Stimulated activated CD4-positive, alpha-beta T cell treated with anti-CD3 and anti-CD28 coated beads, Interleukin-4, amount 100 ng/mL, for 4 hours (primary cell): ENCODE measurements around the gene MBNL3.
"Not testable (repeated sequence)": the region's sequence is repeated elsewhere in the genome, so short reads cannot be mapped to it uniquely, and the experiment has no call there.

Experiments
- DNase-seq, 2 experiments: peaks; one replicate each; pipeline ENCODE4 v3.0.0-alpha.2; 2020

MBNL3 gene

DNA sequence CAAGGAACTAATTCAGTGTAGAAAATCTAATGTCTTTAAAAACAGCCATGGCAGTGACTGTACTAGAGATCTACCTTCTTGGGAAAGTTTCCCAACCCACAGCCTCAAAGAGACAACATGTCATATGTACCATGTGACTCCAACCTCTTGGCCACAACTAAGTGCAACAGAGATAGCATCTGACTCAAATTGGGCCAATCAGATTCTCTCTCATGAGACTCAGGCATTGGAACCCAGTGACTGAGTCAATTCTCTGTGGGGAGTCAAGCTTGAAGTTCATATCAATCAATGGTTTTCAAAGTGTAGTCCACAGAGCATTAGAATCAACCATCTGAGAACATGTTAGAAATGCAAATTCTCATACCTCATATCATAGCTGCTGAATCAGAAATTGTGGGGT is 123.3 kb downstream of the MBNL3 start:
- DNase-seq, result no peak

DNA sequence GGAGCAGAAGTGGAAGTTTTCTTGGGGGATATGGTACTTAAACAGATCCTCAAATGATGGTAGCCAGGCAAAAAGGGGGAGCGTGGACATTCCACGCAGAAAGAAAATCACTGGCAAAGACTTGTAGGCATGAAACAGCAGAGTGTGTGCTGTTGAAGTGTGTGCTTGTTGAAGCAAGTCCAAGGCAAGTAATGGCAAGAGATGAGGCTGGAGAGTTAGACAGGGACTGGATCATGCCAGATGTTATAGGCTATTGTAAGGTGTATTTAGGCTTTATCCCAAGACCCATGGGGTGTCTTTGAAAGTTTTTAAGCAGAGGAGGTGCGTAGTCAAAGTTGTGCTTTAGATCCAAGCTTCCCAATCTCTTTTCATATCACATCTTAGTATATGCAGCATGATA is 124.5 kb downstream of the MBNL3 start:
- no peak for DNase-seq

DNA sequence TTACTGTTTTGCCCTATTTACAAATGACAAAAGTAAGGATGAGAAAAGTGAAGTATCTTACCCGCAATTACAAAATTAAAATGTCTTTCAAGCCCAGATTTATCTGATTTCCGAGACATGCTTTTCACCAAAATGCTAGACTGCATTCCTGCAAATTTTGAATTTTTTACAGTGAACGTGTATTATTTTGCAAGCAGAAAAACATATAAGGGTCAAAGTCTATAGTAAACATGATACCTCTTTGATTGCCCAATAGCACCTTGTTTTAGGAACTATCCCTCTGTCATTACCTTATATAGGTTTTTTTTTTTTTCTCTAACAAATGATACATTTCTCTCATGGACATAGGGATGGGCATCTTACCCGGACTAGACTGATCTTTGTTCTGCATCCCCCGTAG is 135.4 kb downstream of the MBNL3 start:
- DNase-seq, result no peak

DNA sequence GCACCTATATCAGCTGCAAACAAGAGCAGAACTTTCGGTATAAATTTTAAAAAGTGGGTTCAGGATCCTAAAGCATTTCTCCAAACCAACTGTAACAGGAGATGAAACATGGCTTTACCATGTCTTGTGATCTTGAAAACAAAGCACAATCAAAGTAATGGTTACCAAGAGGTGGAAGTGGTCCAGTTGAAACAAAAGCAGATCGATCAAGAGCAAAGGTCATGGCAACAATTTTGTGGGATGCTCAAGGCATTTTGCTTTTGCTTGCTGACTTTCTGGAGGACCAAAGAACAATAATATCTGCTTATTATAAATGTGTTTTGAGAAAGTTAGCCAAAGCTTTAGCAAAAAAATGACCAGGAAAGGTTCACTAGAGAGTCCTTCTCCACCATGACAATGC is 152.7 kb downstream of the MBNL3 start:
- no peak for DNase-seq

DNA sequence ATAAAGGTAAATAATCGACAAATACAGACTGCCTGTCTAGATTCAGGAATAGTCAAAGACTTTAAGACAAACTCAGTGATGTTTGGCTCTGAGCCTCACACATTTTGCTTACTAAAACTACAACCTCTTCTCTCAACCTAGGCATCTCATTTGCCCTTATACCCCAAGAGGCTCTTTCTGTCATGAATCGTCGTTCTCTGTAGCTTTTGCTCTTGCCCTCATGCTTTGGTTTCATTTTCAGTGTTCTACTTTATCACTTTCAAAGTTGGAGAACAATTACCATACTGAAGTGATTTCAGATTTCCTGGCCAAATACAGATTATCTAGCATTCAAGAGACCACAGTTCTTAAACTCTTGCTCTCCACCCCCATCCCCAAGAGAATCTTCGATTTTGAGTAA is 155.5 kb downstream of the MBNL3 start:
- DNase-seq, result no peak

DNA sequence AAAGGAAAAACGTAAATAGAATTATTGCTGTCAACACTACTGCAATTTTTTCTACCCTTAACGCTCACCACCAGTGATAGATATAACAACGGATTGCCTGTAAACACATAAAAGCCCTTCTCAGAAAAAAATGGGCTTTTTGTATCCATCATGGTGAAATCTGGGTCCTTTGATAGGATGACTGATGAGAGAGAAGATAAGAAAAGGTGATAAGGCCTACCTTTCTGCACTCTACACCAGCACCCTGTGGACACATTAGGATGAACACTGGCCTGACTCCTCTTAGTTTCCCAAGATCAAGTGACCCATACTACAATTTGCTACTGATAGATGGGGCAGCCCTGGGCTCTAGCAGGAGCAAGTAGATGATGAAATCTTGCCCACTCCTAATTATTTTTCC is 157.3 kb downstream of the MBNL3 start:
- no peak for DNase-seq

DNA sequence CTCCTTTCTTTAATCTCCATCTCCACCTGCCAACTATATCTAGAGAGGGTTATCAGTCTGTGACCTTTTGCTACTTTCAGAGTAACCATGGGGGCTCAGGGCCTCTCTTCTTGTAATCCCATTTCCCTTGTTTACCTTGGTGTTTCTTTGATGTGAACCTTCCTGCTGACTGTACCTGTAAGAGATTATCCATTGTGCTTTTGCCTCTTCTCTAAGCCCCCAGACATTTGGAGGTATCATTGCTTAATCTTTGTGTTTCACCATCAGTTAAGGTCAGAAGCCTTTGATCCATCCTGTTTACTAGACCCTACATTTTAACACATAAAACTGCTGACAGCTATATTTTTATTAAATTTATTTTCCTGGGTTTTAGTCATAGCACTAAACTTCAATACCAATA is 157.8 kb downstream of the MBNL3 start:
- no peak for DNase-seq

DNA sequence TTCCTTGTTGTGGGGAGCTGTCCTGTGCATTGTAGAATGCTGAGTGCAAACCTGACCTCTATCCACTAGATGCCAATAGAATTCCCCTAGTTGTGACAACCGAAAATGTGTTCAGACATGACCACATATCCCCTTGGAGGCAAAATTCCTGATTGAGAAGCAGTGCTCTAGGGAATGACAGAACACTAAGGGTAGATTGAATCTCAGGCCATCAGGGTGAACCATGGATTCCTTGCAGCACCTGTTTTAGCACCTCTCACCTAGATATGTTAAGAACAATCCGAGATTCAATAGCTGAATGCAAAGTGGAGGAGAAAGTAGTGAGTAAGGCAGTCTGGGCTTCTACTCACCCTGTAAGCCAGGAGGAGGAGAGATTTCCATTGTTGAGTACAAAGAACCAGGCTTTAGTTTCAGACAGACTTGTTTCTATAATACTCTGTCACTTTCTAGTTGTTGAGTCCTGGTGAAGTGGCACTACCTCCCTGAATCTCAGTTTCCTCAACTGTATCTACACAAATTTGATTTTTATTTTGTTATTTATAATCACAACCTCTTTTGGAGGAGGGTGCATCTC is 158.6 kb downstream of the MBNL3 start:
- DNase-seq, result no peak

DNA sequence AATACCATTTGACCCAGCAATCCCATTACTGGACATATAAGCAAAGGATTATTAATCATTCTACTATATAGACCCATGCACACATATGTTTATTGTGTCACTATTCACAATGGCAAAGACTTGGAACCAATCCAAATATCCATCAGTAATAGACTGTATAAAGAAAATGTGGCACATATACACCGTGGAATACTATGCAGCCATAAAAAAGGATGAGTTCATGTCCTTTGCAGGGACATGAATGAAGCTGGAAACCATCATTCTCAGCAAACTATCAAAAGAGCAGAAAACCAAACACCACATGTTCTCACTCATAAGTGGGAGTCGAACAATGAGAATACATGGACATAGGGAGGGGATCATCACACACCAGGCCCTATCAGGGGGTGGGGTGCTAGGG is 161.9 kb downstream of the MBNL3 start:
- DNase-seq, result not testable (repeated sequence)
